ENCODE measurements around the gene SLAIN2.

SLAIN2 gene

GRCh38 chr4:48396043-48396442 is 54.7 kb downstream of the SLAIN2 start:
- no peak overlapping the region for H3K4me3 ChIP-seq (ENCODE audit: low read depth, low read length)
- no peak for DNase-seq (ENCODE audit: low read depth, low spot score)
- in situ Hi-C loops (cut with HindIII; ENCODE audit: low sequenced_read_pairs): no loop called here
- TF ChIP-seq CTCF (IDR thresholded peaks at IDR 0.05; ENCODE audit: low read depth, low read length): no peak

GRCh38 chr4:48400416-48400815 is 59.1 kb downstream of the SLAIN2 start:
- no peak overlapping the region for H3K4me3 ChIP-seq (ENCODE audit: low read depth, low read length)
- in situ Hi-C loops (cut with HindIII; ENCODE audit: low sequenced_read_pairs): no loop called here
- no peak for TF ChIP-seq CTCF (IDR thresholded peaks at IDR 0.05; ENCODE audit: low read depth, low read length)
- no peak for DNase-seq (ENCODE audit: low read depth, low spot score)

- in situ Hi-C loops (cut with HindIII; ENCODE audit: low sequenced_read_pairs): no loop called here
- no peak overlapping the region for H3K4me3 ChIP-seq (ENCODE audit: low read depth, low read length)
- DNase-seq (ENCODE audit: low read depth, low spot score): no peak
- TF ChIP-seq CTCF (IDR thresholded peaks at IDR 0.05; ENCODE audit: low read depth, low read length): no peak
These were observed 62.0 kb downstream of the SLAIN2 start for GRCh38 chr4:48403358-48403757.

- in situ Hi-C loops (cut with HindIII; ENCODE audit: low sequenced_read_pairs): no loop called here
- no peak overlapping the region for H3K4me3 ChIP-seq (ENCODE audit: low read depth, low read length)
- no peak for DNase-seq (ENCODE audit: low read depth, low spot score)
- TF ChIP-seq CTCF (IDR thresholded peaks at IDR 0.05; ENCODE audit: low read depth, low read length): no peak
These were observed 62.5 kb downstream of the SLAIN2 start for GRCh38 chr4:48403779-48404178.

GRCh38 chr4:48405924-48406323 is 64.6 kb downstream of the SLAIN2 start:
- in situ Hi-C loops (cut with HindIII; ENCODE audit: low sequenced_read_pairs): no loop called here
- no peak overlapping the region for H3K4me3 ChIP-seq (ENCODE audit: low read depth, low read length)
- DNase-seq (ENCODE audit: low read depth, low spot score): no peak
- no peak for TF ChIP-seq CTCF (IDR thresholded peaks at IDR 0.05; ENCODE audit: low read depth, low read length)

GRCh38 chr4:48409203-48409602 is 67.9 kb downstream of the SLAIN2 start:
- H3K4me3 ChIP-seq (ENCODE audit: low read depth, low read length): no peak overlapping the region
- DNase-seq (ENCODE audit: low read depth, low spot score): no peak
- no peak for TF ChIP-seq CTCF (IDR thresholded peaks at IDR 0.05; ENCODE audit: low read depth, low read length)
- in situ Hi-C loops (cut with HindIII; ENCODE audit: low sequenced_read_pairs): no loop called here

GRCh38 chr4:48410812-48411211 is 69.5 kb downstream of the SLAIN2 start:
- in situ Hi-C loops (cut with HindIII; ENCODE audit: low sequenced_read_pairs): no loop called here
- no peak overlapping the region for H3K4me3 ChIP-seq (ENCODE audit: low read depth, low read length)
- no peak for TF ChIP-seq CTCF (IDR thresholded peaks at IDR 0.05; ENCODE audit: low read depth, low read length)
- DNase-seq (ENCODE audit: low read depth, low spot score): no peak
